NCI-H187 (cell line): ENCODE data around the gene TLR10.

Source experiments
- DNase-seq, 2 experiments: peaks; one replicate each; lab custom pipeline; 2025; lab: John Stamatoyannopoulos, UW

Gene TLR10

GRCh38 chr4:38730830-38731646 is 51.8 kb downstream of the TLR10 start:
- peak; percentile 43 to 44 for DNase-seq

- no peak for DNase-seq
Measured at GRCh38 chr4:38730493-38730829, 52.3 kb downstream of the TLR10 start.

DNA sequence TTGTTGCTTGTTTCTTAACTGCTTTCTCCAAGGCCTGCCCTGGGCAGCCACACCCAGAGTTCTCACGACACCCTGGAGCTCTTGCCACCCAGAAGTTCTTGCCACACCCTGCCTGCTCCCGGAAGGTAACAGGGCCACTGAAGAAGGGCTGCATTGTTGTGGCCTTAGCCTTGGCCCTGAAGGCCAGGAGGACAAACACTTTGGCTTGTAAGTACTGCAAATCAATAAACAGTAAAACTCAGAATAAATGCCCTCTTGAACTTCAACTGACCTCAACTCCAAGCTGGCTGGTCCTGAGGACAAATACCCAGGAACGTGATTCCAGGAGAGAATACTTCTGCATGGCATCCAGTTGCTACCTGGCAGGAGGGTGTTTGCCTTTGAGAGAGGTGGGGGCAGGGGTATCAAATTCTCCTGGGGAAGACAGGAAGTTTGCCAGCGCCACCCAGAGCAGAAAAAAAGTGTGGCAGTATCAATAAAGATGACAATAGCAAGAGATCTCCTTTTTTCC is 54.1 kb downstream of the TLR10 start:
- peak in 1 of 2 experiments; percentile 31 for DNase-seq

DNA sequence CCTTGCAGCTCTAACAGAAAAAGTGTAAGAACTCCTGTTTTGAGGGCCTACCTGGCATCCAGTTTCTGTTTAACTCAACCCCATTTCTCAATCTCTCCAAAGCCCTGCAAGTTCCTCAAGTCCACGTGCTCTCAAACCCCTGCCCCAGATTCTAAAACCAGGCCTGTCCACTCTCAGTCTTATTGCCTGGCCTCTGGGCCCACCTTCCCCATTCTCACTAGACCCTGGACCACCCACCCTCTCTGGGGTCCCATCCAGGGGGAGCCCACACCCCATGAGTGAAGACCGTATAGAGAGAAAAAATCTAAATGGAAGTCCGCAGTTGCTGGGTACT is 58.3 kb downstream of the TLR10 start:
- no peak for DNase-seq

DNA sequence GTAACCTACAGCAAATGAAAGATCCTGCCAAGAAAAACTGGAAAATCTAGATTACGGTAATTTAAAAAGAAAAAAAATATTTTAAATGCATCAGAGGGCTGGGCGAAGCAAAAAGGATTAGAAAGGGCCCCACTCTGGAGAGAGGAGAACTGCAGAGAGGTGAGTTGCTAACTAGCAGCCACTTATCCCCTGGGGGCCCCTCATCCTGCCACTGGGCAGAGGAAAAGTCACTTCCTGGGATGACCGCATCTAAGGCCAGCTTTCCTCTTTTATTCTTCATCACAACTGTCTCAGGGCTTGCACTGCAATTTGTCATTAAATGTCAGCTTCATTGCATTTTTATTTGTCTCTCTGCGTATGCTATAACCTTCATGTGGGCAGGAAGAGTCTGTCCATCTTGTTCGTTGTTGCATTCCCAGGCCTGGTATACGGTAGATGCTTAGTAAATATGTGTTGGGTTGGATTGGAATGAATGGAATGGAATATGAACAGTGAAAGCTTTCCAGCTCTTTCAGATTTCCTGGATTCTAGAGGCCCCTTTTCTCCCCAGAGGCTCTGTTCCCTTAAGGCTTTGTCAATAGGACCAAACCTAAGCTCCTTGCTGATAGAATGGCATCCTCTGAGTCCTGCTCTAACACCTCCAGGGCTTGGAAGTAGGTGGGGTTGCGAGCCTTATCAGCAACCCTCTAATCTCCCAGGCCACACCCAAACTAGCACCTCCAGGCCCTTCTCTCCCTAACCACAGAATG is 58.9 kb downstream of the TLR10 start:
- no peak for DNase-seq

GRCh38 chr4:38723114-38723513 is 59.7 kb downstream of the TLR10 start:
- DNase-seq, result no peak
